ENCODE measurements around the gene CCSER1.

DNA sequence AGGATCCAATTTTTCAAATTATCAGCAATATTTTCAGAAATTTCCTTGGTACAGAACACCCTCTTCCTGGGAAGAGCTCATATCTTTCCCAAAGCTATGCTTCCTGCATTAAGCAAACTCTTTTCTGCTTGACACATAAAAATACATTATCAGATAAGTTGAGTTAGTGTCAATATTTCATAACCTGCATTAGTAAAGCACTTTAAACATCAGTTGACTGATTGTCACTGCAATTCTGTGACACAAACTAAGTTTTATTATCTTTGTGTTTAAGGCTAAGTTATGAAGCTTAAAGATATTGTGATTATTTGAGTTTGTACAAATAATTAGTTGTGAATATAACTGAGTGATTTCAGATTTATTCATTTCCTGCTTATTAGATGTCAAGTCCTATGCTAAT is 1131.1 kb downstream of the CCSER1 start:
- no peak for TF ChIP-seq SMC3 (conservative IDR thresholded peaks at IDR 0.05; ENCODE audit: poor library complexity)
- TF ChIP-seq TAF1 (IDR thresholded peaks at IDR 0.05; ENCODE audit: low read depth): no peak
- TF ChIP-seq EZH2 (IDR thresholded peaks at IDR 0.05; ENCODE audit: borderline replicate concordance, insufficient read depth, low read length, poor library complexity, severe bottlenecking): no peak
- TF ChIP-seq, protein P1, sequence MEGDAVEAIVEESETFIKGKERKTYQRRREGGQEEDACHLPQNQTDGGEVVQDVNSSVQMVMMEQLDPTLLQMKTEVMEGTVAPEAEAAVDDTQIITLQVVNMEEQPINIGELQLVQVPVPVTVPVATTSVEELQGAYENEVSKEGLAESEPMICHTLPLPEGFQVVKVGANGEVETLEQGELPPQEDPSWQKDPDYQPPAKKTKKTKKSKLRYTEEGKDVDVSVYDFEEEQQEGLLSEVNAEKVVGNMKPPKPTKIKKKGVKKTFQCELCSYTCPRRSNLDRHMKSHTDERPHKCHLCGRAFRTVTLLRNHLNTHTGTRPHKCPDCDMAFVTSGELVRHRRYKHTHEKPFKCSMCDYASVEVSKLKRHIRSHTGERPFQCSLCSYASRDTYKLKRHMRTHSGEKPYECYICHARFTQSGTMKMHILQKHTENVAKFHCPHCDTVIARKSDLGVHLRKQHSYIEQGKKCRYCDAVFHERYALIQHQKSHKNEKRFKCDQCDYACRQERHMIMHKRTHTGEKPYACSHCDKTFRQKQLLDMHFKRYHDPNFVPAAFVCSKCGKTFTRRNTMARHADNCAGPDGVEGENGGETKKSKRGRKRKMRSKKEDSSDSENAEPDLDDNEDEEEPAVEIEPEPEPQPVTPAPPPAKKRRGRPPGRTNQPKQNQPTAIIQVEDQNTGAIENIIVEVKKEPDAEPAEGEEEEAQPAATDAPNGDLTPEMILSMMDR (IDR thresholded peaks at IDR 0.05; ENCODE audit: poor library complexity, severe bottlenecking): no peak

All from neural cell (in vitro differentiated cells).